Left renal pelvis (tissue), 4 donors: ENCODE measurements around the gene TEX9. TPM values are rescaled to one million over a fixed set of nuclear protein-coding genes. Genes with fewer than 3 reads are reported as not detected.
"Not testable (repeated sequence)": the region's sequence is repeated elsewhere in the genome, so short reads cannot be mapped to it uniquely, and the experiment has no call there.

ENCODE experiments used
- DNase-seq, 4 donors: peaks; one replicate each; pipeline ENCODE4 v3.0.0-alpha.2; 2013; ENCODE audit warnings: low read depth in 4 of 4, low spot score in 3 of 4
- polyA plus RNA-seq, 4 donors: library from polyadenylated mRNA; unstranded; fragments of 120-200 nt; gene quantifications; one replicate each; pipeline ENCODE4 v1.2.1, GENCODE V29; 2013; ENCODE audit not compliant: insufficient read length in 4 of 4

The TEX9 gene
- polyA plus RNA-seq: 10 to 100 TPM in 3 of 4 donors, 1 to 10 TPM in 1; 7.7 to 36.4 (median 27.8) TPM

DNA sequence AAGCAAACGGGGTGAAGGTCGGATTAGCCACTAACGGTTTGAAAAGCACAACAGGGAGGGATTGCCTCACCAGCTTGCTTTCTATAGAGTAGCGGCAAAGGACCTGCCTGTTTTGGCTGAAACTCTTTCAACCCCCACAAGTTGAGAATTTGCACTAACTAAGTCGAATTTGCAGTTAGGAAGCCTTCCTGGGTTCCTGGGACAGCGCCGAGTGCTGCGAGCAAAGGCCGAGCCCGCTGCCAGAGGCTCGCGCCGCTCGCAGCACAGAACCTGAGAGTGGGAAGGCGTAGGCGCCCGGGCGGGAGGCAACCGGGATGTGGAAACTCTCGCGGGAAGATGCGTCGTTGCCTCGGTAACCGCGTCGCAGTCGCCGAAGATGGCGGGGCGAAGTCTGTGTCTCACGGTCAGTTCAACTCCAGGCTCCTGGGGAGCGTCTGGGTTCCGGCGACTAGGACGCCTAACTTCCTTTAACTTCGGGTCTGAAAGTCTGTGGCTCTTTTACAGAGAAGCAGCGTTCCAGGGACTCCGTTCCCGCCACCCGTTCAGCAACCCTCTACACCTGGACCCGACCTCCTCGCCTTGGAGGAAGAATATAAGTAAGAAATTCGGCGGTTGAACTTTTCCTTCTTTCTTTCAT lies at the start of gene TEX9:
TSS of gene TEX9 (plus strand) at position 352 of the 637 bp plus-strand sequence. CDS start at position 377, 25 bp downstream.
- peak; percentile 78 to 83 (median 80) for DNase-seq

DNA sequence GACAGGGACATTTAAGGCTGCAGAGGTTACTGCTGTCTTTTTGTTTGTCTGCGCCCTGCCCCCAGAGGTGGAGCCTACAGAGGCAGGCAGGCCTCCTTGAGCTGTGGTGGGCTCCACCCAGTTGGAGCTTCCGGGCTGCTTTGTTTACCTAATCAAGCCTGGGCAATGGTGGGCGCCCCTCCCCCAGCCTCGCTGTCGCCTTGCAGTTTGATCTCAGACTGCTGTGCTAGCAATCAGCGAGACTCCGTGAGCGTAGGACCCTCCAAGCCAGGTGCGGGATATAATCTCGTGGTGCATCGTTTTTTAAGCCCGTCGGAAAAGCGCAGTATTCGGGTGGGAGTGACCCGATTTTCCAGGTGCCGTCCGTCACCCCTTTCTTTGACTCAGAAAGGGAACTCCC lies 48.7 kb upstream of the TEX9 start:
- DNase-seq: not testable (repeated sequence)

DNA sequence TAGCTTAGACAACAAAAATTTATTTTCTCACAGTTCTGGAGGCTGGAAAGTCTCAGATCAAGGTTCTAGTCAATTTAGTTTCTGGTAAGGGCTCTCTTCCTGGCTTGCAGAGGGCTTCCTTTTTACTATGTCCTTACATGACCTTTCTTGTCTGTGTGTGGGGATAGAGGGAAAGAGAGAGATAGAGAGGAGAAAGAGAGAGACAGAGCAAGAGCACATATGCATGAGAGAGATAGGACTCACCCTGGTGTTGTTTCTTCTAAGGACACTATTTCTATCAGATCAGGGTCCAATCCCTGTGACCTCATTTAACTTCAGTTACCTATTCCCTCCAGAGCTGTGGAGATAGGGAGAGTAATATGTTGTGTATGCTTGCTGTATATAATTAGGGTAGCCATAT lies 44.9 kb upstream of the TEX9 start:
- DNase-seq: no peak

DNA sequence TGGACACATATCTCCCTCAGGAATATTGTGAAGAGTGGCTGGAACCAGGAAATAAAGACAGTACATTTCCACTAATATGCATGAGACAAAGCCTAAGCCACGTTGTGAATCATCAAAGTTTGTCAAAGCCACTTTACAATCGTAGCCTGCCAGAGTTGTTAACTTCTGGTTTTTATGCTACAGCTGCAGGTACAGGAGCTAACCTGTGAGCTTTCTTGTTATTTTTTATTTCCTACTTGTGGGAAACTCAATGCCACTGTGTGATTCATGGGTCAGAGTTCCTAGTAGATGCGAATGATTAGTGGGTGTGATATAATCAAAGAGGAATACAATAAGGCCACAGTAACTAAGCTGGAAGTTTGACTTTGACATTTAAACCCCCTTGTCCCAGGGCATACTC lies 44.4 kb upstream of the TEX9 start:
- DNase-seq: no peak

DNA sequence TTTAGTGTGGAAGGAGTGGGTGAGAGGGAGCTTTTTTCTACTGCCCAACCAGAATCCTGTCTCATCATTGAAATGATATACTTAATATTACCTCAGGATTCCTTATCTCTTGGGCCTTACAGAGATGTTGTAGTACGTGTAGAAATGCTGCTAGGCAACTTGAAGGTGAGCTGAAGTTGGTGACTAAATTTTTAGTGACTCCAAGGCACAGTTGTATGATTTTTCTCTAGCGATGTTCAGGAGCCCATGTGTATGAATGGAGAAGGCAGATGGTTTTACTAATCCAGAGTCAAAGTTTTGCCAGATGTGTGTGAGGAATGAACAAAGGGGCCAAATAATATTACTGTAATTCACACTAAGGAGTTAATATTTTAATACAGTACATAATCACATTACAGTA lies 42.8 kb upstream of the TEX9 start:
- DNase-seq: no peak

DNA sequence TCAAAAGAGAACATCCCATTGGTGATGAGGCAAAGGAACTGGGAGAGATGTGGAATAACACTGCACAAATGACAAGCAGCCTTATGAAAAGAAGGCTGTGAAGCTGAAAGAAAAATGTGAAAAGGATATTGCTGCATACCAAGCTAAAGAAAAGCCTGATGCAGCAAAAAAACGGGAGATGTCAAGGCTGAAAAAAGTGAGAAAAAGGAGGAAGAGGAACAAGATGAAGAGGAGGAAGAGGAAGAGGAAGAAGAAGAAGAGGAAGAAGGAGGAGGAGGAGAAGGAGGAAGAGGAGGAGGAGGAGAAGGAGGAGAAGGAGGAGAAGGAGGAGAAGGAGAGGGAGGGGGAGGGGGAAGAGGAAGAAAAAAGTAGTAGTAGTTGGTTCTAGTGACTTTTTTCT lies 41.8 kb upstream of the TEX9 start:
- no peak for DNase-seq

DNA sequence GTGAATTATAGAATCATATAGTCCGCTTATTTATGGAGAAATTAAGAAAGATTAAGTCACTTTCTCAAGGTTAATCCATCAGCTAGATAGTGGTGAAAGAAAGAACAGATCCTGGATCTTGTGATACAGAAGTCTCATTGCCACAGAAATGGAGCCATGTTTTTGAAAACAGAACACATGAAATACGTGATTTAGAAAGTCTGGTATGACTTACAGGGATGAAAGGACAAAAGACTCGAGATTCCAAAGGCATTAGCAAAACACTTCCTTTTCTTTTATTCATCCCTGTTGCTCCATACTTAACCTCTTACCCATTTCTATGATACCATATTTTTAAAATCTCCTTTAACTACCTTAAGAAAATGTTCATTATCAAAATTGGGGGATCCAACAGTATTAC lies 40.0 kb upstream of the TEX9 start:
- no peak for DNase-seq

DNA sequence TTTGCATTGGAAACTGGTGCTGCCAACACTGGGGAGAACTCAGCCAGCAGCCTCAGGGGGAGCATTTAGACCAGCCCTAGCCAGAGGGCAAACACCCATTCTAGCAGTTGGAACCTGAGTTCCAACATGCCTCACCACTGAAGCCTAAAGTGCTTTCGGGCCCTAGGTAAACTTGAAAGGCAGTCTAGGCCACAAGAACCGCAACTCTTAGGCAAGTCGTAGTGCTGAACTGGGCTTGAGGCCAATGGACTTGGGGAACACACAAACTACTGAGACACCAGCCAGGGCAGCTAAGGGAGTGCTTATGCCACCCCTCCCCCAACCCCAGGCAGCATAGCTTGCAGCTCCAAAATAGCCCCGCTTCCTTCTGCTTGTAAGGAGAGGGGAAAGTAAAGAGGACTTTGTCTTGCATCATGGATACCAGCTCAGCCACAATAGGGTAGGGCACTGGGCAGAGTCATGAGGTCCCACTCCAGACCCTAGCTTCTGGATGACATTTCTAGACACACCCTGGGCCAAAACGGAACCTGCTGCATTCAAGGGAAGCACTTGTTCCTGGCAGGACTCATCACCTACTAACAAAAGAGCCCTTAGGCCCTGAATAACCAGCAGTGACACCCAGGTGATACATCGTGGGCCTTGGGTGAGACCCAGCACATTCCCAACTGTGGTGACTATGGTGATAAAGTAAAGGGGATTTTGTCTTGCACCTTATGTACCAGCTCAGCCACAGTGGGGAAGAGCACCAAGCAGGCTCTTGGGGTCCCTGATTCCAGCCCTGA lies 37.3 kb upstream of the TEX9 start:
- DNase-seq: no peak

DNA sequence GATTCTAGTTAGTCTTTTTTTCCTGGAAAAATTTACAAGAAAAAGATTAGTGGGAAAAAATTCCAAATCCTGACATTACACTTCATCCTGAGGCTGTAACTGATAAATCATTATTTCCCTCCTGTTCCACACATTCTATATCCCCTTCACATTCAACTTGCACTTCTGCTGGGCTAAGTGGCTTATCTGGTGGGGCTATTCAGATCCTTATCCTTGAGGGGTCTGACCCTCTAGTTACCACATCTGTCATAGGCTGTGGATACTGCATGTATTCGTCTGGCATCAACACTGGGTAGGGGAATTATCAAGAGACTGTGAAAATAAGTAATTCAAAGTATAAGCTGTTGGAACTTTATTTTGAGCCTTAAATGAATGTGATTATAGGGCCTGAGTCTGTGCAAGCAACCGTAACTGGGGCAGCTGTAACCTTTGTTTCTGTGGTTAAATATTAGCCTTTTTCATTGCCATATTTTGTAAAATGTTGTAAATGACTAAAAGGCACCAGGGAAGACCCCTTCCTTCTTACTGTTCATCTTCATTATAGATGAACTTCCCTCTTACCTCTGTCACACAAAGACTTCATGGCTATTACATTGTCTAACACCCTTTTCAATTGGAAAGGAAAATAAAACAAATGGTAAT lies 28.0 kb upstream of the TEX9 start:
- no peak for DNase-seq

DNA sequence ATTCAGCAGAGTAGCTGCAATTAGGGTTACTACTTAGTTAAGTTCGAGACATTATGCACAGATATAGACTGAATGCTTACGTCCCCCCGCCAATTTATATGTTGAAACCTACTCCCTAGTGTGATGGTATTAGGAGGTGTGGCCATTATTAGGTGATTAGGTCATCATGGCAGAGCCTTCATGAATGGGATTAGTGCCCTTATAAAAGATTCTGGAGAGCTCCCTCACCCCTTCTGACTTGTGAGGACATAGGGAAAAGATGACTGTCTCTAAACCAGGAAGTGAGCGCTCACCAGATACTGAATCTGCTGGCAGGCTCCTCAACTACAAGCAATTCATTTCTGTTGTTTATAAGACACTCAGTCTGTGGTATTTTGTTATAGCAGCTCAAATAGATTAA lies 25.6 kb upstream of the TEX9 start:
- DNase-seq: no peak

DNA sequence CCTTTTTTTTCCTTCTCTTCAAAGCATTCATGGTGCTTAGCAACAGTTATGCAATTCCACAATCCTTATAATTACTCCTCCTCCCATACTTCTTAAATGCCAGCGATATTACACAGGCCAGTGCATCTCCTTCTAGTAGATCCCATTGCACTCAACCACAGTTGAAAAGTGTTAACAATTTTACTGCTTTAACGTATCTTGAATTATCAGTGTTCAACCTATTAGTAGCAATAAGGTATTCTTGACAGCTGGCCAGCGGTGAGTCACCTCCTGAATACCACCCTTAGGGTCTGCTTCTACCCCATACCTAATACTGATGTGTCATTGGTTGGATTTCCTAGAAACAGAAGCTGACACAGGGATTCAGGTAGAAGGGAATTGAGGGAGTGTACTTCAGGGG lies 24.0 kb upstream of the TEX9 start:
- no peak for DNase-seq

DNA sequence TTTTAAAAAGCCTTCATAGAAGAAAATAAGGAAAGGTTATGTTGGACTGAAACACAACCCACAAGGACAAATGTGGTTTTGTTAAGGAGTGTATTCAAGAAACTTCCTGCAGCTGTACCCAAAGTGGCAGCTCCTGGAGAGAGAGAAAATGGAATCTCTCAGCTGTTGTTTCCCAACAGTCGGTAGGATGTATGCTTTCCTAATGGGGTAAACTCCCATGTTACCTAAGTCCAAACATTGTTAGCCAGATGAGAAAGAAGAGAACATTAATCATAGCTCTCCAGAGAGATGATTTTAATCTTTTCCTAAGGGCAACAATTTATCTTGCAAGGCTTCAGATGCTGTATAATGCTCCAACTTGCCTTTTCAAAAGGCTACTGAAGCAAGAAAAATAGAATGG lies 22.6 kb upstream of the TEX9 start:
- DNase-seq: no peak

DNA sequence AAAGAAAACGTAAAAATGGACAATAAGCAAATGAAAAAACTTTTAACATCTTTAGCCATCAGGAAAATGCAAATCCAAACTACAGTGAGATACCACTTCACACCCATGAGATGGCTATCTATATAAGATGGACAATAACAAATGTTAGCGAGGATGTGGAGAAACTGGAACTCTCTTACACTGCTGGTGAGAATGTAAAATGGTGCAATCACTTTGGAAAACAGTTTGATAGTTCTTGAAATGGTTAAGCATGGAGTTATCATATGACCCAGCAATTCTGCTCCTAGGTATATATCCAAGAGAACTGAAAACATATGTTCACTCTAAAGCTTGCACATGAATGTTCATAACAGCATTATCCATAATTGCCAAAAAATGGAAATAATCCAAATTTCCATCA lies 21.3 kb upstream of the TEX9 start:
- no peak for DNase-seq

DNA sequence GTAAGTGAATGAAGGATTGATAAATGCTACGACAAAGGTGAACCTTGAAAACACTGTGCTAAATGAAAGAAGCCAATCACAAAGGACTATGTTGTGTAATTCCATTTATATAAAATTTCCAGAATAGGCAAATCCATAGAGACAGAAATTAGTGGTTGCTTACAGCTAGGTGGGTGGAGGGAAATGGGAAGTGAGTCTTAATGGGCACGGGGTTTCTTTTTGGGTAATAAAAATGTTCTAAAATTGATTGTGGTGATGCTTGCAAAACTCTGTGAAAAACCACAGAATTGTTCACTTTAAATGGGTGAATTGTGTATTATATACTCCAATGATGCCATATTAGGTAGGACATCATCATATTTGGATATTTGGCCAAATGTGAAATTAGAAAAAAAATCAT lies 20.9 kb upstream of the TEX9 start:
- DNase-seq: no peak

DNA sequence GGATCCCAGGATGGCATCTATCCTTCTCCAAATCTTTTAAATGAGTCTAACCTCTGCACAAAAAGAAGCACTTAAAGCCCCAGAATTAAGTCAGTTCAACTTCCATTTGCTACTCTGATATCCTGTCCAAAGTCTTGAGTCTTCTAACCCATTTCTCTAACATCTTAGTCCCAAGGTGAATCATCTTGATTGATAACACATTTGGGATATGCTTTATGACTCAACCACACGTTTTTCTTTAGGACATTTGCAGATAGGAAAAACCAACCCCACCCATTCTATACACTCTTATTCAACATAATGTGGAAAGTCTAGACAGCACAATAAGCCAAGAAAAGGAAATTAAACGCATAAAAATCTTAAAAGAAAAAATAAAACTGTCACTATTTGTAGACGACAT lies 18.8 kb upstream of the TEX9 start:
- no peak for DNase-seq

DNA sequence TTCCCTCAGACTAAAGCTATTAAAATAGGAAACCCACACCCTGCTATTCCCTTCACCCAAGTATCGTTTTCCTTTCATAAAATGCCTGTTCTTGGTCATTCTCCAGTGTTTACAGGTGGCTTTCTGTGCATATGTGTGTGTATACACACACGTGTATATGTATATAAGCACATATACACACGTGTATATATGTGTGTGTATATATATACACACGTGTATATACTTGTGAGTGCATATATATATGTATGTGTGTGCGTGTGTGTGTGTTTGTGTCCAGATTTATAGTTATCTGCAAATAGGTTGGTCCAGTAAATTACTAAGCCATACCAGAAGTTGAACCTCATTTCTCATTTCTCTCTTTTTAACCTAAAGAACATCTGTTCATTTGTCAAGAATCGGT lies 15.7 kb upstream of the TEX9 start:
- no peak for DNase-seq

DNA sequence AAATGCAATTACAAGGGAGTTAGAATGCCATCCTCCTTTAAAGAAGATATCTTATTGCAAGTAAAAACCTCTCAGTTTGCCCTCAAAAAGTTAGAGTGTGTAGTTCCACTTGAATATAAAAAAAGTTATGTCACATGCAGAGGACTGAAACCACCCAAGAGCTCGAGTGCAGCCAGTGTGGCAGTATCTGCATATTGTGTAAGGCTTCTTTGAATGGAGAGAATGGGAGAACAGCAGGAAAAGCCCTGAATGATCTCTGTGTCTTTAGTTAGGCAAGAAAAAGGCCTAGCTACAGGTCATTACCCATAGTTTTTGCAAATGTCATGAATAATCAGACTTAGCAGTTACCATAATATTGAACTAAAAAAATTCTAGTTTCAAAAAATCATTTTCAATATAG lies 13.9 kb upstream of the TEX9 start:
- DNase-seq: no peak

DNA sequence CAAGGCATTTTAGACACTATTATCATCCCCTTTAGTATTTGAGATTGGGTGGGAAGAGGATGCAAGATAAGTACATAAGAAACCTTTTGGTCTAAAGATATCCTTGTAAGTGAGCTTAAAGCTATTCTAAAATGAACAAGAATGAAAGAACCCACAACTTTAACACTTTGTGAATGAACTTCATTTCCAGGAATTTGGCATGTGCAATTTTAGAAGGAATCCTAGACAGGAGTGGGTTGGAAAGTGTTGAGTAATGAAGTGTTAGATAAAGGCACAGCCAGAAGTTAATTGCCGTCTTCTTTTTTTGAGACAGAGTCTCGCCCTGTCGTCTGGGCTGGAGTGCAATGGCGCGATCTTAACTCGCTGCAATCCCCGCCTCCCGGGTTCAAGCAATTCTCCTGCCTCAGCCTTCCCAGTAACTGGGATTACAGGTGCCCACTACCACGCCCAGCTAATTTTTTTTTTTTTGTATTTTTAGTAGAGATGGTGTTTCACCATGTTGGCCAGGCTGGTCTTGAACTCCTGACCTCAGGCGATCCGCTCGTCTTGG lies 13.2 kb upstream of the TEX9 start:
- DNase-seq: no peak

DNA sequence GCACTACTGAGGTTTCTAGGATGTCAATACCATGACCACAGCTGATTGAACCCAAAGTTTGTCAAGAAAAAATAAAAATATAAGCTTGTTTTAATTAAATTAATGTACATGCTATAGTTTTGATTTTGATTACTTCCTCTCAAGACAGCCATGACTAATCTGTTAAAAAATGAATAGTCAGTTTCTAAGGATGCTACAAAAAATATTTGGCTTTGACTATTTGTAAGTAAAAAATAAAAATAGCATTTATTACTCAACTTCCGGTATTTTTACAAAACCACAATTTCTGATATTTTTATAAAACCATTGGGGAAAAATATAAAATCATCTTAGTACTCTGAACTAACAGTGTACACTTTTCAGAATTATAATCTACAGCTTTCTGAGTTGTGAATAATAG lies 12.1 kb upstream of the TEX9 start:
- DNase-seq: no peak

DNA sequence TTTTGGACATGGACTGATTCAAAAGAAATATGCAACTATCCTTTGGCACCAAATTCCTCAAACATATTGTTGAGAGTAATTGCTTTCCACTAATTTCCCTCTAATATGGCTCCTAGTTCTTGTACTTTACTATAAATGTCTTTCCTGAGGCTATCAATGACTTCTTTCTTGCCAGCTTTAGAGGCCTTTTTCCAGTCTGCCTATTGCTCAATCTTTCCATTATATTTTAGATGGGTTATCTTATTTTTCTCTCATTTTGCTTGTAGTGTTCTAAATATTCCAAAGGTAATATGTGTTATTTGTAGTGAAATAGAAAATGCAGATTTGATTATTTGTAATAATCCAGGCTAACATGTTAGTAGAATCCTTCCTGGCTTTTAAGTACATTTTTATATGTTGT lies 11.5 kb upstream of the TEX9 start:
- no peak for DNase-seq

DNA sequence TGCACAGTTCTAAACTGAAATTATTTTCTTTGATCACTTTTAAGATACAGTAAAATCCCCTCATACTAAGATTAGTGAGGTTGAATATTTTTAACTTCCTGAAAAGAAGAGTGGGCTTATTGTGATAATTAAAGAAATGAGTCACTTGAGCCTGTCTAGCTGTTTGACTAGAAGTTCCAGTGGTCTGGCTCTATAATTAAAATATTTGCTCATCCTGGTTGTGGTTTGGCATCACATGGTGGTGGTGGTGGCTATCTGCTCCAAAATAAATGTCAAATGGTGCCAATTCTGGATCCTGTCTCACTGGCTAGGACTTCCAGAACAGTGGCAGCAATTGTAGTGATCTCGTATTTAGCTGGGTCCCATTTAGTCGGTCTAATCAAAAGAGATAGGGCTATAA lies 8.6 kb upstream of the TEX9 start:
- no peak for DNase-seq

DNA sequence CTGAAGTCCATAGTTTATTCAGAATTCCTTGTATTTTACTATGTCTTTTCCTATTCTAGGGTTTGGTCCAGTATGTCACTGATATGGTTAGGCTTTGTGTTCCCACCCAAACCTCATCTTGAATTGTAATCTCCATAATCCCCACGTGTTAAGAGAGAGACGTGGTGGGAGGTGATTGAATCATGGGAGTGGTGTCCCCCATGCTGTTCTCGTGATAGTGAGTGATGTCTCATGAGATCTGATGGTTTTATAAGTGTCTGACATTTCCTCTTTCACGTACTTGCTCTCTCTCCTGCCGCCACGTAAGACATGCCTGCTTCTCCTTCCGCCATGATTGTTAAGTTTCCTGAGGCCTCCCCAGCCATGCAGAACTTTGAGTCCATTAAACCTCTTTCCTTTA lies 6.6 kb upstream of the TEX9 start:
- DNase-seq: no peak
